NCI-H1417 (cell line): Measurements from ENCODE around the gene DIS3L2.

Experiments
- DNase-seq, 3 experiments: peaks; one replicate each; lab custom pipeline; 2025; lab: John Stamatoyannopoulos, UW

Gene DIS3L2

DNA sequence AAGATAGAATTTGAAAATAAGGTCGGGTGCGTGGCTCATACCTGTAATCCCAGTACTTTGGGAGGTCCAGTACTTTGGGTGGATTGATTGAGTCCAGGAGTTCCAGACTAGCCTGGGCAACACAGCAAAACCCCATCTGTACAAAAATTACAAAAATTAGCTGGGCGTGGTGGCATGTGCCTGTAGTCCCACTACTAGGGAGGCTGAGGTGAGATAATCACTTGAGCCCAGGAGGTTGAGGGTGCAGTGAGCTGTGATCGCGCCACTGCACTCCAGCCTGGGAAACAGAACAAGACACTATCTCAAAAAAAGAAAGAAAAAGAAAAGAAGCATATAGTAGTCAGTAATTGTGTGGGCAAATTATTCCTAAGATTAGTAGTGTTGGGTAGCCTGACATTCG, 222.8 kb downstream of the DIS3L2 start:
- DNase-seq = no peak

DNA sequence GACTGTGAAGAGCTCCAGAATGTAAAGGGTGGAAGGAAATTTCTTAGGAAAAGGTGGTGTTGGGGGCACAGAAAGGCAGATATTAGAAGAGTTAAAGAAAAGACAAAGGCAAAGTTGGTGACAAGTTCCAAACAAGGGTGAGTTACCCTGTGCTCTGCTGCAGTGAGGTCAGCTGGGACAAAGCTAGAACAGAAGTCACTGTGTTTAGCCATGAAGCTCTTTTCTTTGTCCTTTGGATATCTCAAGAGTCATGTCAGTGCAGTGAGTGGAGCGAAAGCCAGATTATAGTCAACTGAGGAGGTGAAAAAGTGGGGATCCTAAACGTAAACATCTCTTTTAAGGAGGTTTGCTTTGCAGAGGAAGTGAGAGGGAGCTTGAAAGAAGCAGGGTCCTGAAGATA, 229.3 kb downstream of the DIS3L2 start:
- DNase-seq = no peak

DNA sequence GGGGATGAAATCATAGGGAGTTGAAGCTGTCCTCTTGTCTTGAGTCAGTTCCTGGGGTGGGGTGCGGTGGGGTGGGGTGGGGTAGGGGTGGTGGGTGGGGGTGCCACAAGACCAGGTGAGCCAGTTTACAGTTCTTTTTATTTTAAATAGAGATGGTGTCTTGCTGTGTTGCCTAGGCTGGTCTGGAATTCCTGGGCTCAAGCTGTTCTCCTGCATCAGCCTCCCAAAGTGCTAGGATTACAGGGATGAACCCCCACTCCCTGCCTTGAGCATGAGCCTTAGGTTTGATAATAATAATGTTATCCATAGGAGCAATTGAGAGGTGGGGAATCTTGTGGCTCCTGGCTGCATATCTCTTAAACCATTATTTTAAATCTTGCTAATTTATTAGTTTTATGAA, 234.0 kb downstream of the DIS3L2 start:
- DNase-seq = no peak

DNA sequence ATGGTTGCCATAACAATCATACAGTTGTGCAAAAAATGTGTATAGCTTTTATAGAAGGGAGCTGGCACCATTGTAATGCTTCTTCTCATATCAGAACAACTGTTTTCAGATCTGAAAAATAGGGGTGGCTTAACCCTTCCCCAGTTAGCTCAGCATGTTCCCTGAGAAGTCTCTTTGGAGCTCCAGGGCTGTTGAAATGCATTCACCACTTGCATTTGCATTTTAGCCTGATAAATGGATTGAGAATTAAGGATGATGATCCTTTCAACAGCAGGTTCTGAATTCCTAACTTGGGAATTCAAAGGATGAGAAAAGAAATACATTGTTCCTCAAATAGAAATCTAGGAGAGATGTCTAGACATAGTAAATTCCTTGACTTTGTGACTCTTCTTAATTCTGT, 235.3 kb downstream of the DIS3L2 start:
- DNase-seq = no peak

DNA sequence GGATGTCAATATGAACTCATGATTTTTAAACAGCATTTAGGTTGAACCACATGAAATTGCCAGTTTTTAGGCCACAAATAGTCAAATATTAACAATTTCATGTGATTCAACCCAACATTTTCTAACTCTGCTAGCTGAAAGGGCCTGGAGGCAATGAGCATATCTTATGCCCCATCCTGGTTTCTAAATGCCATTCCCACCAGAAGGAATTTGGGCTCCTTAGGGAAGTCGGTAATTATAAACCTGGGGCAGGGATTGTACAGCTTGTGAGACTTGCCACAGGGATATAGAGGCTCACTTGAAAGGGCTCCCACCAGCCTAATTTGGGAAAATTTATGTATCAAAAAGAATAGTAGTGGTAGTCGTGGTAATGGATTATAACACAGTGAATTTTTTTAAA, 238.7 kb downstream of the DIS3L2 start:
- no peak for DNase-seq

DNA sequence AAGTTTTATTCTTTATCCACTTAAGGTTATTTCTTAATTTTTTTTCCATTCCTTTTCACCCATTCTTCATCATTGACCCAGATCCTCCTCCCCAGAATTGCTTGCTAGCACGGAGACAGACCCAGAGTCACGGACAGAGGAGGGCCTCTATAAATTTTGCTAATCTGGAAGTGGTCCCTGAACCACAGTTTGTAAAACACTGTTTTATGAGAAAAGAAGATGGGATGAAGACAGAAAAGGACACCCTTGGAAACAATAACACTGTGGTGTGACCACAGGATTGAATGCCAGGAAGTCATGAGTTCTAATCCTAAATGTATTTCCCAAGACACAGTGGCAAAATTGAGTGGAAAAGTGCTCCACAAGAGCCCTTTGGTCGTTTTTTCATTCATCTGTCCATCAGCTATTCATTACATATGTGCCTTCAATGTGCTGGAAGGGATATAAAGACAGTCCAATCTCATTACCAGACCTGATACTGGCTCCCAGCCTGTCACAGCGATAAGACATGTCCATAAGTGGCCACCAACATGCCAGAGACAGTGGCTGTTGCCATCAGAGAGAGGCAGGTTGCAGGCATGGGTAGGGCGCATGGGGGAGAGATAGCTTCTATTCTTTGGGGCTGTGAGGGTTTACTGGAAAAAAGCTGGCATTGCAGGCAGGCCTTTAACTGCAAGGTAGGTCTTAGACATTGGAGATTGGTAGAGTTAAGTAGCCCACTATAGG, 241.8 kb downstream of the DIS3L2 start:
- no peak for DNase-seq

DNA sequence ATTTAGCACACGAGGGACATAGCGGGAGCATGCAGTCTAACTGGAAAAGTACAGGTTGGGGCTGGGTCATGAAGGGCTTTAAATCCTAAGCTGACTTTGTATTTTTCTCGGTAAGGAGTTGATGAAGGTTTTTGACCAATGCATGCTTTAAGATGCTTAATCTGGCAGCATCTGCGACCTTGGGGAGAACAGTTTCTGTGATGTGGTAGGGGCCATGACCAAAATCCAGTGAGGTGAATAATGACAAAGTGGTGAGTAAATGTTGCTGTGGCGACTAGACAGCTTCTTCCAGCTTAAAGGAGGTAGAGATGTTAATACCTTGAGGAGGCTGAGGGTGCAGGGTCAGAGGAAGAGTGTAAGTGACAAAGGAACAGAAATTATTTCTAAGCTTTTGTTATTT, 242.4 kb downstream of the DIS3L2 start:
- no peak for DNase-seq

DNA sequence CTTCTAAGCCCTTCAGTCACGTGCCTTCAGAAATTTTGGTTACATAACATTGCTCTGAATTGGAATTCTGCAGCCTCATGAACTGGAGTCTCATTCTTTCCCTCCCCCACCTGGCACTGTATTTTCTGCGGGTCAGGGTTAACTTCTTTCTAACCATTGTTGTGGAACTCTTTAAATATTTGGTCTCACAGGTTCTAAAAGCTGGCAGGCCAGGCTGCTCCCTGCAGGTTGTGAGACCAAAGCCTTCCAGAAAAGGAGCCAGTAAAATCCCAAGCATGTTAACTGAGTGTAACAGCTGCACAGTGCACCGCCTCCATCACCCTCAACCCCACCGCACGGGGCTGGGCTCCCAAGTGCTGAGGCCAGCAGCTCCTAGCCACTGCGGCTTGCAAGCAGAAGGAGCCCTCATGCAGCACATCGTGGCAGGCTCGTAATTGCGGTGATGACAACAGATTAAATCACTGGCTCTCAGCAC, 243.0 kb downstream of the DIS3L2 start:
- no peak for DNase-seq

DNA sequence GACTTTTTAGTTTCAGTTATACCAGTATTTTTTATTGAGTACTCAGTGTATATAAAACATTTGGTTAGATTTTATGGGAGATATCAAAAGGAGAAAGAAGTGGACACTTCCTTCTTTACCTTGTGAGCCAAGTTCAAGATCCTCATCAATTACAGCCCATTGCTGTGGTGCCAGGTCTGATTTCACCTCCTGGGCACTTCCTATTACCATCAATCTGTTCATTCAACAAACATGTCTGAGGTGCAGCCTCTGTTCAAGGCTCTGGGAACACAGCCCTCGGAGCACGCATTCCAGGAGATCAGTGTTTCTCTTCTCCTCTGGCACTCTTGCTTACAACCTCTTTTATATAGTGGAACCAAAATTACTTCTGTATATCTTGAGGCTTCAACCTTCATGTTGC, 245.7 kb downstream of the DIS3L2 start:
- no peak for DNase-seq

DNA sequence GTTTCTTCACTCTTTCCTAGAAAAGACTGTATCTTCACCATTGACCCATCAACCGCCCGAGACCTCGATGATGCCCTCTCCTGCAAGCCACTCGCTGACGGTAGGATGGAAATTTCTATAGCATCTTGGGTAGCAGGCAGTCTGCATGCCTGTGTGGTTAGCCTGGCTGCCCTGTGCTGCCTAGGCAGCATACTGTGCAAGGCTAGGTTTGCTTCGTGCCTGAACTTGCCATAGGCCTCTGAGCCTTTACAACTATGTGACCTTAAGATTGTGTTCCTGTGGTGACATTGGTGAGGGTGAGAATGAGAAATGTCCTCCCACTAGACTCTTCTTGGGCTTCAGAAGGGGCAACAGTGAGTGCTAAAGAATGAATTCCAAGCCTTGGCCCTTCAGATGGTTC, 248.8 kb downstream of the DIS3L2 start:
- DNase-seq = no peak

DNA sequence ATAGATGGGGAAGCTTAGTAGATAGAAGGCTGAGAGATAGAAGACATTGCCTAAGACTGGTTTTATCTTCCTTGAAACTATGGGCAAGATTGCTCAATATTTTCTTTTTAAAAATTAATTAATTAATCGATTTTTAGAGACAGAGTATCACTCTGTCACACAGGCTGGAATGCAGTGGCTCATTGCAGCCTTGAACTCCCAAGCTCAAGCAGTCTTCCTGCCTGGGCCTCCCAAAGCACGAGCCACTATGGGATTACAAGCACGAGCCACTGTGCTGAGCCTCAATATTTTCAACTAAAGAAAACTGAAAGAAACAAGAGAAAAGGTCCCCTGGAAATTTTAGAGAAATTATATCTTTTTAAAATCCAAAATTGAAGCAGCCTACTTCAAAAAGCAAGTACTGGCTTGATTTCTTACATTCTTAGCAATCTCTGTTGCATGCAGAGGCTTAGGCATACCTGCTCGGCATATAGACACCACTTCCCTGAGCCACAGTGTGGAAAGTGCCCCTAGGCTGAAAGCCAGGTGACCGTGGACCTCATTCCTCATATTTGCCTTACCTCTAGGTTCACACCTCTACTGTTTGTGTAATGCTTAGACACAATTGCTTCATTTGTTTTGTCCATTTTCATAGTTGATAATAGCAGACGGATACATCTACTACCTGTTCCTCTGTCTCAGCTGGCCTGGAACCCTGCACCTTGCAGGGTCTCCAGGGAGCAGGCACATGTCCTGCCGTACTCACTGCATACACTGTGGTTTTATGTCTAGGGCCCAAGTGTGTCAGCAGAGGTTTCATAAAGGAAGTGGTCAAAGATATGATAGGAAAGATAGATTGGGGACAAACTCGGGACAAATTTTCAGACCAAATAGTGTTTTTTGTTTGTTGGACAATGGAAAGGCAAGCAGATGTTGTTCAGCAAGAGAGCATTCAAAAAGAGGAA, 250.5 kb downstream of the DIS3L2 start:
- no peak for DNase-seq

DNA sequence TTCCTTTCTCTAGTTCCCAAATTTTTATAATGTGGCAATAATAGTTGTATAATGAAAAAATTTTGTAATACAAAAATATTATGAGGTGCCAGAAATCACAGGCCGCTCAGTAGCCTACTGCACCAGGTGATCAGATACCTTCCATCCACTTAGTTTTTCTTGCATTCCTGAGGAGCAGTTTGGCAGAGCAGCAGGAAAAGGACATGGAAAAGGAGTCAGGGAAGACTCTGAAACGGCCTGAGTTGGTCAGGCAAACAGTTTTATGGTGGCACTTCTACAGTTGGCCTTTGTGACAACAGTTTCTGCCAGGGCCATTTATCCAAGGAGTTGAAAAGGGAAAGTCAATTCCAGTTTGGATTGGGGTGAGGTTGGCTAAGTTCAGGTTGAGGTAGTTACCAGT, 251.7 kb downstream of the DIS3L2 start:
- no peak for DNase-seq

DNA sequence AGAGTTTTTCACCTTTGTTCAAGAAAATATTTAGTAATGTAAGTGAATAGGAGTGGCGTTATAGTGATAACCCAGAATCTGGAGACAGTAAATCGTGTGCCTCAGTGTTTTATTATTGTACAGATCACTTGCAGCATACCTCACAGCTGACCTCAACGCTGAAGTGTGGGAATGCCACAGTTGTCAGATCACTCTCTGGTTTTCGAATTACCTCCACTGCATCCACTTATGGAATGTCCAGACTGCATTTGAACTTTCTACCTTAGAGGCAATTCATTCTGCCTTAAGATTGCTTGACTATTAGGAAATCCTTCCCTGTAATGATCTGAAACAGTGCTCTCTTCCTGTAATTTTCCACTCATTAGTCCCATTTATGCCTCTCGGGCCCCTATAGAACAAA, 252.5 kb downstream of the DIS3L2 start:
- no peak for DNase-seq

DNA sequence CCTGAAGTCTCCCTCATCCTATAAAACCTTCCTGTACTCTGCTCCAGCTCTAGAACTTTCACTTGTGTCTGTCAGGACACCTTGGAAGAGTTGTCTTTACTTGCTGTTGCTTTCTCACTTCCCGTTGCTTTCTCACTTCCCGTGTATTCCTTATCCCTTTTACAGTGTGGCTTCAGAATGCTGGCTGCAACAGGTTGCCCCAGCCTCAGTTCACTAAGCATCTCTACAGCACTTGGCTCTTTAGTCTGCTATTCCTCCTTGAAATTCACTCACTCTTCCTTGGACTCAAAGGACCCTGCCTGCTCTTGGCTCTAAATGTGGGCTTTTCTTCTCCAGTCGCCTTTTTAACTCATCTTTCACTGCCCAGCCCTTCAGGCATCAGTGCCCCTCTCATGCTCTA, 254.5 kb downstream of the DIS3L2 start:
- DNase-seq = no peak

DNA sequence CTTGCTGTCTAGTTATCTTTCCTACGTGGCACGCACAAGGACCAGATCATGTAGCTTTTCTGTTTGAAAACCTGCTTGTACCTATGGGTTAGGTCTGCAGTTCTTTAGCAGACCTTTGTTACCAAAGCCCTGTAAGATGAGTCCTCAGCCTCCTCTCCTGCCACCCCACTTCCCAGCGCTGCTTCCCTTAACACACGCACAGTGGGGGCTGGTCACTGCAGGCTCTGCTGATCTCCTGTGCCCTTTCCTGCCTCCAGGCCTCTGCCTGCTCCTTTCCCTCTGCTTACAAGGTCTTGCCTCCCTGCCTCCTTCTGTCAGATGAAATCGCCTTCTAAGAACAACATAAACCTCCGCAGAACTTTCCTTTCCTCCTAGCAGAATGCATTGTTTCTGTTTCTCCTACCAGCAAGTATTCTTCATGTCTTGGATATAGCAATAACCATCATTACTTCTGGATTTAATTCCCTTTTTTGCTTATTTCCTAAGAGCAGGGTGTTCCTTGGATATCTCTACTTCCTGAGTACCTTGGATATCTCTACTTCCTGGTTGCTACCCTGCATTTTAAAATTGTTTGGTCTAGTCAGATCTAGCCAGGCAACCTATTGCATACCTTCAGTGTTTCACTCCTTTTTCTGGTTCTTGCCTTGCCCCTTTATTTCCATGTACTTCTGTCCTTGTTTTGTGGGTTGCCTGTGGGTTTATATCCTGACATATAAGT, 257.4 kb downstream of the DIS3L2 start:
- no peak for DNase-seq

DNA sequence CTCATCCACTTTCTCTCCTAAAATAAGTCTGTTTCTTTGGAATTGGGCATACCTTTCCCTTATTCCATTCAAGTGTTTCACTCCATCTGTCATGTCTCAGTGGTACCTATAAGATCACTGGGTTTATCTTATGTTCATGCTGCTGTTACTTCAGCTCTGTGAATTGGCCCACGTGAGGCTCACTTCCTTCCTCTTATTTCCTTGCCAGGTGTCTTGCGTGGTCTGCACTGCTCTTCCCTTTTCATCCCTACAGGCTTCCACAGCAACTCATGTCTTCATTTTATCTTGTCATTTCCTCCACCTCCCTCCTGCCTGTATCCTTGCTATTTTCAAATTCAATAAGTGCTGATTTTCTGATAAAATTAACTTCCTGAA, 258.0 kb downstream of the DIS3L2 start:
- DNase-seq = no peak

DNA sequence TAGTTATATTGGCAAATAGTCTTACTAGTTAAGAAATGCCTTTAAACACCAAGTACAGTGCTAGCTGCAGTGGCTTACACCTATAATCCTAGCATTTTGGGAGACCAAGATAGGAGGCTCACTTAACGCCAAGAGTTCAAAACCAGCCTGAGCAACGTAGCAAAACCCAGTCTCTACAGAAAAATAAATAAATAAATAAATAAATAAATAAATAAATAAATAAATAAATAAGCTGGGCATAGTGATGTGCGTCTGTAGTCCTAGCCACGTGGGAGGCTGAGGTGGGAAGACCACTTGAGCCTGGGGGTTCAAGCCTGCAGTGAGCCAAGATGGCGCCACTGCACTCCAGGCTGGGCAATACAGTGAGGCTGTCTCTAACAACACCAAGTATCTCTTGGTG, 258.4 kb downstream of the DIS3L2 start:
- no peak for DNase-seq

DNA sequence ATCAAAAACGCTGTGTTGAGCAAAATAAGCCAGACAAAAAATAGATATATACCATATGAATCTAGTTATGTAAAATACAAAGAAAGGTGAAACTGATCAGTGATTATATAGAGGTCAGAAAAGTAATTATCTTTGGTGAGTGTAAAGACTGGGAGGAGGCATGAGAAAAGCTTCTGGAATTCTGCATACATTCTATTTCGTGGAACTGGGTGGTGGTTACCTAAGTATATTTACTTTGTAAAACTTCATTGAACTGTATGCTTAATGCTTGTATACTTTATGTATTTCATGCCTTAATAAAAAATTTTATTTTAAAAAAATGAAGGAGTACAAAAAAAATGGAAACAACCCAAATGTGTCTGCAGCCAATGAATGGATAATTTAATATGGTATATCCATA, 263.9 kb downstream of the DIS3L2 start:
- DNase-seq = no peak

DNA sequence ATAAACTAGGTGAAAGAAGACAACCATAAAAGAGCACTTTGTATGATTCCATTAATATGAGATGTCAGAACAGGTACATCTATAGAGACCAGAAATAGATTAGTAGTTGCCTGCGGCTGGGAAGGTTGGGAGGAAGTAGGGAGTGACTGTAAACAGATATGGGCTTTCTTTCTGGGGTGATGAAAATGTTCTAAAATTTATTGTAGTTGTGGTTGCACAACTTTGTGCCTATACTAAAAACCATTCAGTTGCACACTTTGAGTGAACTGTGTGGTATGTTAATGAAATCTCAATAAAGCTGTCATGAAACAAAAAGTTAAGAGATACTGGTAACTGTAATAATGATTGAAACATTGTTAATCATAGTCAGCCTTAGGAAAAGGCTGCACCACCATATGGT, 264.4 kb downstream of the DIS3L2 start:
- no peak for DNase-seq

DNA sequence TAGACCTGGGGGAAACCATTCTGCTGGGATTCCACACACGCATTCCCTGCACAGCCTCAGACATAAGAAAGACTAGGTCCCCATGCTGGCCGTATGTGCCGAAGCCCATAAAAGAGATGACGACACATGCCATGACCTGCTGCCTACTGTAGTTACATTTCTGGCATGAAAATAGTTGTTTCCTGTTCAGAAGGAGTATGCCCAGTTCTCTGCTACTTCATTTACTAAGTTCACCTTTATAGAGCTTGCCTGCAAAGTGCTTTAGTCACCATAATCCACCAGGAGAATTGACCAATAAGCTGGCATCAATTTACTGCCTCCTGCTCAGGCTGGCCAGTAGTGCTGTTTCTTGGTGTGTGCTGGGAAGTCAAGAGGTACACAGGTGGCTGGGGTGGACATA, 266.8 kb downstream of the DIS3L2 start:
- no peak for DNase-seq

DNA sequence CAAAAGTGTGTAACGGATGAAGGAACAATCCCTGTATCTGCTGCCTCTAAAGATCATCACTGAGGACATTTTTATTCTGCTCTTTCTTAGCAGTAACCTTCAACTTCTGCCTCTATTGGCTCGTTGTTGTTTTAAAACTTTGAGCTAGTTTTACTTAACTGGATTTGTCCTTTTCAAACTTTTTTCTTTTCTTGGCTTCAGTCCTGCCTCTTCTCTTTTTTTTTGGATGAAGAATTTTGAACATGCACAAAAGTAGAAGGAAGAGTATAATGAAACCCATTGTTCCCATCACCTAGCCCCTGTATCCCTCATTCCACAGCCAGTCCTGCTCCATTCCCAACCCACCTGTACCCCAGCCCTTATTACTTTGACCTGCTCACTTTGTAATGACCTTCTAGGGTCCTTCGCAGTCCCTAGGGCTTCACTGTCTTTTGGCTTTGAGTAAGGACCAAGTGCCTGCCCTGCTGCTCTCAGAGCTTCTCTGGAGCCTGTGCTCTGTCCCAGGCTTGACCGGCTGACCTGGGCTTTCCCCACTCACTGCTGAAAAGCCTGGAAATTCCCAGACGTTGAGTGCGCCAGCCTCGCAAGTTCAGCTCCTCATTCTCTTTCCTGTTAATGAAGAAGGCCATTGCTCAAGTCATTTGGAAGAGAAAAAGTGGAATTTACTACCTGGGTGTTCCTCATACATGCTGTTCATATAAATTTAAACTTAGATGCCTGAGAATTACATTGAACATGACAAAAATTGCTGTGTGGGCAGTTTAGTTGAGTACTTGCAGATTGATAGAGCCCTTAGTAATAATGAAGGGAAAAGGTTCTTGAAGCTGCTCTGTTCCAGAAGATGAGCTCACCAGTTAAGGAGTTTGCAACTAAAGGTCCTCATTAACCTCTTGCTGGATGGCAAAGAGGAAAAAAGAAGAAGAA, 267.7 kb downstream of the DIS3L2 start:
- no peak for DNase-seq

DNA sequence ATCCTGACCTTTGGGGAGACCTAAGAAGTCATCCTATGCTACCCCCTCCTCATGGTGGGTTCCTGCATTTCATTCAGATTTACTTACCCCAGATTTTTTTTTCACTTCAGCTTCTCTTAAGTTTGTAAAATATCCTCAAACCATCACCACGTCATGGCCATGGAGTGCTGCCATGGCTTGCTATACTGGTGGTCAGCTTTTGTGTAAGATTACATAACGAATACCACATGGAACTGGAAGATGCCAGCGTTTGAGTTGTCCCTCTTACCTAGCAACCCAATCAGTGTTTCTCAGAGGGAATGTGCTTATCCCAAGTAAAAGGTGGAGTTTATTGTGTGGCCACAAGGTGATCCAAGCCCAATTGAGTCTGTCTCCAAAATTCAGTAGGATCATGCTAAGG, 268.4 kb downstream of the DIS3L2 start:
- DNase-seq = no peak
